Activated CD4-positive, alpha-beta memory T cell treated with anti-CD3 and anti-CD28 coated beads, Interleukin-2, amount 10 ng/mL, durations not matched to agents 7 days and 5 days (primary cell): ENCODE data around the gene SETBP1. TPM values are rescaled to one million over a fixed set of nuclear protein-coding genes. Genes with fewer than 3 reads are reported as not detected.

Experiments
- CTCF ChIA-PET: fragments of 350-600 bp; sonication (Branson Sonifier 250); formaldehyde crosslinking; loops from one replicate; lab custom pipeline; 2021; ENCODE audit warnings: antibody characterized with exemption, inconsistent platforms; lab: Charles Lee
- POLR2A ChIA-PET: fragments of 350-600 bp; sonication (Branson Sonifier 250); formaldehyde crosslinking; loops from one replicate; lab custom pipeline; 2021; ENCODE audit warnings: antibody characterized with exemption; lab: Charles Lee
- DNase-seq: peaks from one replicate; pipeline ENCODE4 v3.0.0-alpha.2; 2020
- H3K27ac Mint-ChIP-seq: one replicate; pipeline ENCODE4 v1.8.0; 2021; ENCODE audit warnings: mild to moderate bottlenecking, mixed read lengths
- H3K27me3 Mint-ChIP-seq: one replicate; pipeline ENCODE4 v1.8.0; 2021; ENCODE audit warnings: mixed read lengths
- H3K36me3 Mint-ChIP-seq: one replicate; pipeline ENCODE4 v1.8.0; 2021; ENCODE audit warnings: low read depth, mixed read lengths
- H3K4me1 Mint-ChIP-seq: one replicate; pipeline ENCODE4 v1.8.0; 2021; ENCODE audit warnings: mixed read lengths
- H3K4me3 Mint-ChIP-seq: one replicate; pipeline ENCODE4 v1.8.0; 2021; ENCODE audit warnings: mild to moderate bottlenecking, mixed read lengths
- H3K9me3 Mint-ChIP-seq: one replicate; pipeline ENCODE4 v1.8.0; 2021; ENCODE audit warnings: mixed read lengths
- total RNA-seq, 2 experiments: library from RNA; stranded (reverse); gene quantifications; one replicate each; pipeline ENCODE4 v1.2.3, GENCODE V29; 2021

Gene SETBP1
- total RNA-seq, 2 experiments from 2014 or later = 15.8 to 18.2 TPM

- POLR2A ChIA-PET = interaction anchor here (1.7 kb wide), 1 partner anchor 12 kb away, joined by 5 read pairs; no protein-coding TSS in a partner anchor
- peaks cover 26% of the 10 kb centered on the region for H3K4me1 Mint-ChIP-seq
Observed at GRCh38 chr18:44841752-44842587, 161.3 kb downstream of the SETBP1 start.

GRCh38 chr18:44842588-44843412, 162.1 kb downstream of the SETBP1 start:
- peaks cover 2% of the 10 kb centered on the region for H3K27me3 Mint-ChIP-seq
- ChIA-PET CTCF (no interaction called here), POLR2A (interaction anchor here (1.7 kb wide), 1 partner anchor 11 kb away, joined by 5 read pairs; no protein-coding TSS in a partner anchor)
- no peak overlapping the region for H3K4me3 Mint-ChIP-seq
- DNase-seq = no peak
- H3K4me1 Mint-ChIP-seq = peaks cover 26% of the 10 kb centered on the region
- H3K9me3 Mint-ChIP-seq = peaks cover 2% of the 10 kb centered on the region
- no peak overlapping the region for H3K27ac Mint-ChIP-seq
- peaks cover 7% of the 10 kb centered on the region for H3K36me3 Mint-ChIP-seq

More at GRCh38 chr18:44841752-44842587, 161.3 kb downstream of the SETBP1 start:
- DNase-seq = no peak
- Mint-ChIP-seq H3K36me3 (peaks cover 7% of the 10 kb centered on the region), H3K27me3 (peaks cover 2% of the 10 kb centered on the region), H3K4me3 (no peak overlapping the region), H3K27ac (no peak overlapping the region), H3K9me3 (peaks cover 2% of the 10 kb centered on the region)
- CTCF ChIA-PET = no interaction called here

- DNase-seq = no peak
- Mint-ChIP-seq H3K36me3 (peaks cover 5% of the 10 kb centered on the region), H3K27ac (no peak overlapping the region), H3K4me3 (no peak overlapping the region), H3K9me3 (peaks cover 2% of the 10 kb centered on the region), H3K4me1 (peaks cover 10% of the 10 kb centered on the region), H3K27me3 (peaks cover 2% of the 10 kb centered on the region)
- CTCF ChIA-PET = no interaction called here
- POLR2A ChIA-PET = no interaction called here
Observed at GRCh38 chr18:44844486-44844885, 163.8 kb downstream of the SETBP1 start.

- ChIA-PET POLR2A (no interaction called here), CTCF (no interaction called here)
- Mint-ChIP-seq H3K36me3 (peaks cover 2% of the 10 kb centered on the region), H3K4me3 (no peak overlapping the region), H3K9me3 (peaks cover 2% of the 10 kb centered on the region), H3K27me3 (peaks cover 2% of the 10 kb centered on the region), H3K27ac (no peak overlapping the region), H3K4me1 (no peaks in the 10 kb centered on the region)
- DNase-seq = no peak
Observed at GRCh38 chr18:44846450-44846849, 165.8 kb downstream of the SETBP1 start.

GRCh38 chr18:44848644-44849335, 168.1 kb downstream of the SETBP1 start:
- Mint-ChIP-seq H3K4me1 (no peaks in the 10 kb centered on the region), H3K36me3 (no peaks in the 10 kb centered on the region), H3K4me3 (no peak overlapping the region), H3K27me3 (peaks cover 2% of the 10 kb centered on the region), H3K9me3 (no peaks in the 10 kb centered on the region), H3K27ac (no peak overlapping the region)
- no peak for DNase-seq
- POLR2A ChIA-PET = no interaction called here
- CTCF ChIA-PET = no interaction called here

GRCh38 chr18:44849361-44849760, 168.7 kb downstream of the SETBP1 start:
- no peaks in the 10 kb centered on the region for H3K36me3 Mint-ChIP-seq
- no peaks in the 10 kb centered on the region for H3K9me3 Mint-ChIP-seq
- H3K4me1 Mint-ChIP-seq = no peaks in the 10 kb centered on the region
- no peak overlapping the region for H3K4me3 Mint-ChIP-seq
- ChIA-PET CTCF (no interaction called here), POLR2A (no interaction called here)
- no peak for DNase-seq
- H3K27me3 Mint-ChIP-seq = peaks cover 3% of the 10 kb centered on the region
- H3K27ac Mint-ChIP-seq = no peak overlapping the region

GRCh38 chr18:44850001-44850400, 169.3 kb downstream of the SETBP1 start:
- ChIA-PET POLR2A (no interaction called here), CTCF (no interaction called here)
- Mint-ChIP-seq H3K4me1 (no peaks in the 10 kb centered on the region), H3K4me3 (no peak overlapping the region), H3K27ac (no peak overlapping the region), H3K27me3 (peaks cover 8% of the 10 kb centered on the region), H3K36me3 (no peaks in the 10 kb centered on the region), H3K9me3 (no peaks in the 10 kb centered on the region)
- no peak for DNase-seq

GRCh38 chr18:44851856-44852621, 171.4 kb downstream of the SETBP1 start:
- Mint-ChIP-seq H3K27ac (no peak overlapping the region), H3K9me3 (no peaks in the 10 kb centered on the region), H3K4me1 (no peaks in the 10 kb centered on the region), H3K4me3 (no peak overlapping the region), H3K36me3 (peaks cover 2% of the 10 kb centered on the region), H3K27me3 (peaks cover 8% of the 10 kb centered on the region)
- POLR2A ChIA-PET = no interaction called here
- CTCF ChIA-PET = interaction anchor here (0.7 kb wide), 1 partner anchor 170 kb away, joined by 3 read pairs; no protein-coding TSS in a partner anchor
- no peak for DNase-seq

GRCh38 chr18:44852818-44853217, 172.1 kb downstream of the SETBP1 start:
- Mint-ChIP-seq H3K27me3 (peaks cover 13% of the 10 kb centered on the region), H3K27ac (no peak overlapping the region), H3K4me3 (no peak overlapping the region), H3K36me3 (peaks cover 2% of the 10 kb centered on the region), H3K4me1 (no peaks in the 10 kb centered on the region), H3K9me3 (no peaks in the 10 kb centered on the region)
- no peak for DNase-seq
- ChIA-PET POLR2A (interaction anchor here (2.0 kb wide), 1 partner anchor 11 kb away, joined by 5 read pairs; no protein-coding TSS in a partner anchor), CTCF (interaction anchor here (0.7 kb wide), 1 partner anchor 171 kb away, joined by 3 read pairs; no protein-coding TSS in a partner anchor)

- Mint-ChIP-seq H3K4me1 (no peaks in the 10 kb centered on the region), H3K27ac (no peak overlapping the region), H3K9me3 (no peaks in the 10 kb centered on the region), H3K27me3 (peaks cover 13% of the 10 kb centered on the region), H3K36me3 (peaks cover 2% of the 10 kb centered on the region), H3K4me3 (no peak overlapping the region)
- ChIA-PET CTCF (no interaction called here), POLR2A (interaction anchor here (2.0 kb wide), 1 partner anchor 11 kb away, joined by 5 read pairs; no protein-coding TSS in a partner anchor)
- DNase-seq = no peak
Observed at GRCh38 chr18:44853430-44853829, 172.7 kb downstream of the SETBP1 start.

GRCh38 chr18:44855681-44856080, 175.0 kb downstream of the SETBP1 start:
- Mint-ChIP-seq H3K4me1 (no peaks in the 10 kb centered on the region), H3K27me3 (peaks cover 24% of the 10 kb centered on the region), H3K4me3 (no peak overlapping the region), H3K27ac (no peak overlapping the region), H3K36me3 (peaks cover 2% of the 10 kb centered on the region), H3K9me3 (no peaks in the 10 kb centered on the region)
- no peak for DNase-seq
- ChIA-PET CTCF (no interaction called here), POLR2A (no interaction called here)

- DNase-seq = no peak
- no peak overlapping the region for H3K4me3 Mint-ChIP-seq
- H3K27ac Mint-ChIP-seq = no peak overlapping the region
- POLR2A ChIA-PET = no interaction called here
- H3K27me3 Mint-ChIP-seq = peaks cover 24% of the 10 kb centered on the region
- CTCF ChIA-PET = no interaction called here
- H3K36me3 Mint-ChIP-seq = peaks cover 2% of the 10 kb centered on the region
- no peaks in the 10 kb centered on the region for H3K9me3 Mint-ChIP-seq
- H3K4me1 Mint-ChIP-seq = no peaks in the 10 kb centered on the region
Observed at GRCh38 chr18:44856157-44856556, 175.5 kb downstream of the SETBP1 start.
